GM23248 (cell line): ENCODE results near the gene VTI1A.

ENCODE experiments used
- EZH2 ChIP-seq: fragments of 200-600 bp; sonication (generic); IDR thresholded peaks from 2 replicates; pipeline ENCODE4 v1.6.1; 2018; ENCODE audit warnings: antibody characterized with exemption, mild to moderate bottlenecking; ENCODE audit not compliant: insufficient read depth, poor library complexity, severe bottlenecking
- EZH2phosphoT487 ChIP-seq: fragments of 200-600 bp; sonication (generic); IDR thresholded peaks from 2 replicates; pipeline ENCODE4 v1.6.1; 2018; ENCODE audit warnings: antibody characterized with exemption, moderate library complexity, mild to moderate bottlenecking, low read depth; ENCODE audit not compliant: insufficient read depth

- TF ChIP-seq EZH2phosphoT487 (no peak), EZH2 (no peak)
Measured at GRCh38 chr10:112643600-112644264, 196.7 kb downstream of the VTI1A start.
